ENCODE results near the gene ZNF236. TPM values are rescaled to one million over a fixed set of nuclear protein-coding genes. Genes with fewer than 3 reads are reported as not detected.
"Not testable (repeated sequence)": the region's sequence is repeated elsewhere in the genome, so short reads cannot be mapped to it uniquely, and the experiment has no call there.

The ZNF236 gene
- total and polyA plus RNA-seq, 2 donors: 4.0 to 10.4 TPM

DNA sequence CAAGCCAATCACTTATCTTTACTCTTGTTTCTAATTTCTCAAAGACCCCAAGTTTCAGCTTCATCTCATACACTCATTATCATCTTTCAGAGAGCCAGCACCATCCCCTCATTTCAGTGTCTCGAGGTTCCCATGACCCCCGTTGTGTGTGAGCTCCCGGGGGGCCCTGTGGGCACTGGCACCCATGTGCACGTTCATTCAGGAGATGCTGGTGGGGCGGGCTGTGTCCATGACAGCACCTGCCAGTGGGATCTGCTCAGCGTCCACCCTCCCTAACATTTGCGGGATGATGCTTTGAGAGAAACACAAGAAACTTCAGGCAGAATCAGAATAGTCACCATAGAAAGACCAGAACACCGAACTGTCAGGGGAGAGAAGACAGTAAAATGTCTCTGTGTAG, 189.8 kb downstream of the ZNF236 start:
- H3K36me3 ChIP-seq (ENCODE audit: control insufficient read depth in 2 of 2, insufficient read depth in 2 of 2, low read length in 1 of 2): peaks cover 0 to 7% of the 10 kb centered on the region in 2 donors
- WGBS: 98% methylated on average over 8 of the region's 8 CpGs
- DNase-seq (ENCODE audit: low read depth in 6 of 9, low spot score in 9 of 9): no peak

DNA sequence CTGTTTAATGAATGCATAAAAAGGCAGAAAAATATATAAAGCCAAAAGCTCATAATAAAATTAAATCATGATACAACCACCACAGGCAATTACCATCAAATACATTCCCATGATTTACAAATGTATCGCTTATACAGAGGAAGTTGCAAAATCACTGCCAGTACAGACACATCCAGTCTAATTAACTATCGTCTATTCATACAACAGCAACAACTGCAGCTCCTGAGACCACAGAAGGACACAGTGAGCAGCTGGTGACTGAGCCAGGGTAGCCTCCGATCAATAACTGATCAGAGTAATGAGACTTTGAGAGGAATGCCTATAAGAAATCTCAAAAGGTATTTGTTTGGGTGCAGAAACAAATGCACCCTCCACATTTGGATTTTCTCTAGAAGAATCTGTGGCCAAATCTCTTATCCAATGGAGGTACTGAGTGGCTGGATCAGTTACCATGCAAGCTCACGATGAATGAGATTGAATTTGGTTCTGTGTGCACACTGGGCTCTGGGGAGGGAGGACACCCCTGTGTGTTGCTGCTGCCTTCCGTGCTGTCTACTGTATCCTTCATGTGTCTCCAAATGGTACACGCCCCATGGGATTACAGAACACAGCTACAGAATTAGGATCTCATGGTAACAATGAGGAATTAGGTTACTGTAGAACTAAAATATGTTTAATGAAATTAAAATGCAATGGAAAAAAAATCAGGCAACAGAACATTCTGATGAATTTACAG, 190.6 kb downstream of the ZNF236 start:
- H3K27ac ChIP-seq (ENCODE audit: low read depth in 1 of 2, low read length in 1 of 2): no peak overlapping the region
- H3K4me3 ChIP-seq (ENCODE audit: low read length in 2 of 2): no peak overlapping the region
- H3K27me3 ChIP-seq (ENCODE audit: control insufficient read depth in 2 of 2, insufficient read depth in 1 of 2, low read length in 1 of 2): no peaks in the 10 kb centered on the region
- WGBS: 95% methylated on average over 6 of the region's 6 CpGs
- H3K9me3 ChIP-seq (ENCODE audit: control insufficient read depth in 2 of 2, insufficient read depth in 1 of 2, low read length in 1 of 2): no peaks in the 10 kb centered on the region
- DNase-seq (ENCODE audit: low read depth in 6 of 9, low spot score in 9 of 9): no peak
- peaks cover 0 to 7% of the 10 kb centered on the region in 2 donors for H3K36me3 ChIP-seq (ENCODE audit: control insufficient read depth in 2 of 2, insufficient read depth in 2 of 2, low read length in 1 of 2)
- H3K4me1 ChIP-seq (ENCODE audit: control insufficient read depth in 2 of 2, insufficient read depth in 2 of 2, low read length in 2 of 2): no peaks in the 10 kb centered on the region

More for the DNA sequence above, 189.8 kb downstream of the ZNF236 start:
- Histone ChIP-seq H3K9me3 (ENCODE audit: control insufficient read depth in 2 of 2, insufficient read depth in 1 of 2, low read length in 1 of 2) (no peaks in the 10 kb centered on the region), H3K27me3 (ENCODE audit: control insufficient read depth in 2 of 2, insufficient read depth in 1 of 2, low read length in 1 of 2) (no peaks in the 10 kb centered on the region), H3K4me3 (ENCODE audit: low read length in 2 of 2) (no peak overlapping the region), H3K4me1 (ENCODE audit: control insufficient read depth in 2 of 2, insufficient read depth in 2 of 2, low read length in 2 of 2) (no peaks in the 10 kb centered on the region), H3K27ac (ENCODE audit: low read depth in 1 of 2, low read length in 1 of 2) (no peak overlapping the region)

DNA sequence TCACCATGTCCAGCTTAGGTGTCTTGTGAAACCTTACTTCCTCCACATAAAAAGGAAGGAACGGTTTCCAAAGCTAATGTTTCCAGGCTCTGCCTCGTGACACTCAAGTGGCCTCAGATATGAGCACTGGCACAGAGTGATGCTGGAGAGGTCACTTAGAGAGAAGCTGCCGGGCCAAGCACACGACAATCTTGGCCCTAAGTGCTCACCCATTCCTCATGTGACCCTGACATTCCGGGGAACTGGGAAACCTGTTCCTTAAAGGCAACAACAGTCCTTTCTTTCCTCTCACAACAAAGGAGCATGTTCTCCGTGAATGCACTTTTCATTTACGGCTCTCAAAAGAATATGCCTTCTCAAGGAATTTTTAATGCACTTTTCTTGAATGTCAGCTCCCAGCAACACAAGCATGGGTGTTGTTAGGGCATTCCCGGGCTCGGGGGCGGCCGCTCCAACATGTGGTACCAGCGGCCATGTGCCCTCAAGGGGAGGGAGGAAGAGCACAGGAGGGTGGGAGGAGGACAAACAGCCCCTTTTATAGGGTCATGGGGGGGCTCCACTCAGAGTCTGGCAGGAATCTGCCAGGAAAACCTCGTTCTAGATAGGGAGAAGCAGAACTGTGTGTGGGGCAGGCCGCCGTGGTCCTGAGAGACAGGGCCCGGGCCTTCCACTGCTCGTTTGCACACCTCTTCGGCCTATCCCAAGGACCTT, 191.6 kb downstream of the ZNF236 start:
- DNase-seq (ENCODE audit: low read depth in 6 of 9, low spot score in 9 of 9): no peak
- H3K9me3 ChIP-seq (ENCODE audit: control insufficient read depth in 2 of 2, insufficient read depth in 1 of 2, low read length in 1 of 2): no peaks in the 10 kb centered on the region
- no peak overlapping the region for H3K4me3 ChIP-seq (ENCODE audit: low read length in 2 of 2)
- peaks cover 0 to 7% of the 10 kb centered on the region in 2 donors for H3K36me3 ChIP-seq (ENCODE audit: control insufficient read depth in 2 of 2, insufficient read depth in 2 of 2, low read length in 1 of 2)
- no peak overlapping the region for H3K27ac ChIP-seq (ENCODE audit: low read depth in 1 of 2, low read length in 1 of 2)
- WGBS: 95% methylated on average over 18 of the region's 18 CpGs
- no peaks in the 10 kb centered on the region for H3K4me1 ChIP-seq (ENCODE audit: control insufficient read depth in 2 of 2, insufficient read depth in 2 of 2, low read length in 2 of 2)
- H3K27me3 ChIP-seq (ENCODE audit: control insufficient read depth in 2 of 2, insufficient read depth in 1 of 2, low read length in 1 of 2): no peaks in the 10 kb centered on the region

DNA sequence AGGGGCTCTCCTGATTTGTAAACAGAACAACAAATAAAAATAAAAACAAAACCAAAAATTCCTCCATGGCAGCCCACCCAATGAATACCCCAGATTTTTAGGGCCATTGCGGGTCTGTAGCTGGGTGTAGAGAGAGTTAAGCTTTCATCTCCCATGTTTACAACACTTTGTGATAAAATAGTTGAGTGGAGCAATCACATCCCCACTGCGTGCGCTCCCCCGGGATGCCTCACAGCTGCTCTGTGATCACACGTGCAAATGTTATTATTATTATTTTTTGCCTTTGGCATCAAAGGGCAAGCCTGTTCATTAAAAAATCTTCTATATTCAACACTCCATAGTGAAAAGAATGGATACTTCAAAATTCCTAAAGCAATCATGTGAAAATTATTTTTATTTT, 192.2 kb downstream of the ZNF236 start:
- H3K9me3 ChIP-seq (ENCODE audit: control insufficient read depth in 2 of 2, insufficient read depth in 1 of 2, low read length in 1 of 2): no peaks in the 10 kb centered on the region
- 97% methylated on average over 5 of the region's 5 CpGs for WGBS
- no peaks in the 10 kb centered on the region for H3K27me3 ChIP-seq (ENCODE audit: control insufficient read depth in 2 of 2, insufficient read depth in 1 of 2, low read length in 1 of 2)
- H3K36me3 ChIP-seq (ENCODE audit: control insufficient read depth in 2 of 2, insufficient read depth in 2 of 2, low read length in 1 of 2): peaks cover 0 to 7% of the 10 kb centered on the region in 2 donors
- H3K4me1 ChIP-seq (ENCODE audit: control insufficient read depth in 2 of 2, insufficient read depth in 2 of 2, low read length in 2 of 2): no peaks in the 10 kb centered on the region
- H3K4me3 ChIP-seq (ENCODE audit: low read length in 2 of 2): no peak overlapping the region
- H3K27ac ChIP-seq (ENCODE audit: low read depth in 1 of 2, low read length in 1 of 2): no peak overlapping the region
- no peak for DNase-seq (ENCODE audit: low read depth in 6 of 9, low spot score in 9 of 9)

DNA sequence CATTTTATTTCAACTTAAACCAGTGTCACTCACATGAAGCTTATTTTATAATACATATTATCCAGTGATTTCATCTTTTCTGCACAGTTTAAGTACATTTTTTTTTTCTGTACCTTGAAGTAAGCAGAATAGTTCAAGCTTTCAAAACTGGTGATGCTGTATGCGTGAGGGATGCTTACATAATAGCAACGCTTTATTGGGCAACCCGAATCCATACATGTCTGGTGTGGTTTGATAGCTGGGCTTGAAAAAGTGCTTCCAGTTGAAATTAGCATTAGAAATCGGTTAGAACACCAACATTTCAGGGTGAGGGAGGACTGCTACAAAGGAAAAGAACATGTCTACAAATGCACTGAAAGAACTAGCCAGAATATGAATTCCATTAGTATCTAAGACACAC, 192.8 kb downstream of the ZNF236 start:
- 95% methylated on average over 4 of the region's 4 CpGs for WGBS
- no peaks in the 10 kb centered on the region for H3K9me3 ChIP-seq (ENCODE audit: control insufficient read depth in 2 of 2, insufficient read depth in 1 of 2, low read length in 1 of 2)
- H3K27ac ChIP-seq (ENCODE audit: low read depth in 1 of 2, low read length in 1 of 2): no peak overlapping the region
- peaks cover 0 to 7% of the 10 kb centered on the region in 2 donors for H3K36me3 ChIP-seq (ENCODE audit: control insufficient read depth in 2 of 2, insufficient read depth in 2 of 2, low read length in 1 of 2)
- no peaks in the 10 kb centered on the region for H3K27me3 ChIP-seq (ENCODE audit: control insufficient read depth in 2 of 2, insufficient read depth in 1 of 2, low read length in 1 of 2)
- H3K4me1 ChIP-seq (ENCODE audit: control insufficient read depth in 2 of 2, insufficient read depth in 2 of 2, low read length in 2 of 2): no peaks in the 10 kb centered on the region
- H3K4me3 ChIP-seq (ENCODE audit: low read length in 2 of 2): no peak overlapping the region
- DNase-seq (ENCODE audit: low read depth in 6 of 9, low spot score in 9 of 9): no peak

DNA sequence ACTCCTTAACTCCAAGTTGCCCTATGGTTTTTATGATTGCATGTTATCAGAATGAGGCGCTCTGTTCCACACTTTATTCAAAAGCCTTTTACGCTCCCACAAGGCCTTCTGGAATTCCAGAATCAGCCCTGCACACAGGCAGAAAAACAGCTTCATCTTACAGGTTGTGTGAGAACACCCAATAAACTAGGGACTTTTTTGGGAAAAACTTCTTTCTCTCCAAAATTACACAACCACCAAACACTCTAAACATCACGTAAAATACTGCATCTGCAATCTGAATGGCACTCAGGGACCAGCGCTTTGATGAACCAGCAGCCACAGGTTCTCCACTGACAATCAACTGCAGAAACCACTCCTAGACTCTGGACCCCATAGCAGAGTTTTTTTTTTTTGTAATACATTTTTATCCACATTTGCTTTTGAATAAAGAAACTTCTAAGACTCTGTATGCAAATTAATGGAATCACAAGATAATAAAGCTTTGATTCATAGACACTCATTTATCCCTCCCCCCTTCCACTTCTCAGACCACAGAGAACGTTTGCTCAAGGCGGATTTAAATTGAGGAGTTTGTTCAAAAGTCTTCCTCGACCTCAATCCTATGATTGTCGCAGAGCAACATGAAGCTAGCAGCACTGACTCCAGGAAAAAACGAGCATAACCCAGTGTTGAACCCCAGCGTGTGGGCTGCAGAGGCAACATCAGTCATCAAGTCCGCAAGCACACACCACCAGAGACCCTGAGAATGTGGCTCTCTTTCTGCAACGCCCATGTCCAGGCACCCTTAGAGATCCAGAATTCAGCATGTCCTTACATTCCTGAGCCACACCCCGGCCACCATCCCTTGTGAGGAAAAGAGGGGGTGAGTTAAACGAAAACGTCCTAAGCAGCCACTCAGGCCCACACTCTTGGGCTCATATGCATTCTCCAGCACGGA, 193.7 kb downstream of the ZNF236 start:
- H3K27ac ChIP-seq (ENCODE audit: low read depth in 1 of 2, low read length in 1 of 2): no peak overlapping the region
- WGBS: 97% methylated on average over 16 of the region's 16 CpGs
- no peaks in the 10 kb centered on the region for H3K4me1 ChIP-seq (ENCODE audit: control insufficient read depth in 2 of 2, insufficient read depth in 2 of 2, low read length in 2 of 2)
- DNase-seq (ENCODE audit: low read depth in 6 of 9, low spot score in 9 of 9): no peak
- no peaks in the 10 kb centered on the region for H3K27me3 ChIP-seq (ENCODE audit: control insufficient read depth in 2 of 2, insufficient read depth in 1 of 2, low read length in 1 of 2)
- peaks cover 0 to 7% of the 10 kb centered on the region in 2 donors for H3K36me3 ChIP-seq (ENCODE audit: control insufficient read depth in 2 of 2, insufficient read depth in 2 of 2, low read length in 1 of 2)
- no peak overlapping the region for H3K4me3 ChIP-seq (ENCODE audit: low read length in 2 of 2)
- no peaks in the 10 kb centered on the region for H3K9me3 ChIP-seq (ENCODE audit: control insufficient read depth in 2 of 2, insufficient read depth in 1 of 2, low read length in 1 of 2)

DNA sequence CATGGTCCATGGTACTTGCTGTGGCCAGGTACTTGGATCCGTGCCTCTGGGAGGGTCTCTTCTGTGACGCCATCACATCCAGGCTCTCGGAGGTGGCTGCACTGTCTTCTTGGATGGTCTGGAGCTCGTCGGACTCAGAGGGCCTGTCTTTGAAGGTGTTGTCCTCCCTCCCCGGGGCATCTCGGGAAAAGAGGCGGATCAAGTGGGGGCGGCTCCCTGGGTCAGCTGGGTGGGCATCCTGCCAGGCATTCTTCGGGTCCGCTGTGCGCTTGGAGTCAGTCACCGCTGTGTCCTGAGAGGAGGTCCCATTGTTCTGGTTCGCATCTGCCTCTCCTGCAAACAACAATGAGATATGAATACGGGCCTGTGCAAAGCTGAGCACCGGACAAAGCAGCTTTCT, 194.6 kb downstream of the ZNF236 start:
- no peaks in the 10 kb centered on the region for H3K27me3 ChIP-seq (ENCODE audit: control insufficient read depth in 2 of 2, insufficient read depth in 1 of 2, low read length in 1 of 2)
- H3K4me3 ChIP-seq (ENCODE audit: low read length in 2 of 2): no peak overlapping the region
- WGBS: 94% methylated on average over 16 of the region's 16 CpGs
- no peaks in the 10 kb centered on the region for H3K4me1 ChIP-seq (ENCODE audit: control insufficient read depth in 2 of 2, insufficient read depth in 2 of 2, low read length in 2 of 2)
- no peak overlapping the region for H3K27ac ChIP-seq (ENCODE audit: low read depth in 1 of 2, low read length in 1 of 2)
- peaks cover 0 to 7% of the 10 kb centered on the region in 2 donors for H3K36me3 ChIP-seq (ENCODE audit: control insufficient read depth in 2 of 2, insufficient read depth in 2 of 2, low read length in 1 of 2)
- H3K9me3 ChIP-seq (ENCODE audit: control insufficient read depth in 2 of 2, insufficient read depth in 1 of 2, low read length in 1 of 2): no peaks in the 10 kb centered on the region
- DNase-seq (ENCODE audit: low read depth in 6 of 9, low spot score in 9 of 9): no peak

DNA sequence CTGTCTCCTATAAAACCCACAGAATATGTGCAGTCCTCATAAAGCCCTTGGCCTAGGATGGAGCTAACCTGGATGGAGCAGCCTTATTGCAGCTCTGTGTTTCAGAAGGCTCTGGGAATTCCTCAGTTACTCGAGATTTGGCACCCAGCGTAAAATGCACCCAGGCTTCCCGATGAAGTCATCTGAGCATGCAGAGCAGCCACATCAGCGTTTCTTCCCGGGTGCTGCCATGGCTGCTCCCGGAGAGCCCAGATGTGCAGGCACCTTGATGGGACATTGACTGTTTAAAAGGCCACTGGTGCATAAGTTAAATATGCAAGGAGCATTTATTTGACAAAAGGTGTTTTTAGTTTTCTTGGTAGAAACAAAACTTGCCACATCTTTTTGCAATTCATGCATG, 195.0 kb downstream of the ZNF236 start:
- Histone ChIP-seq H3K36me3 (ENCODE audit: control insufficient read depth in 2 of 2, insufficient read depth in 2 of 2, low read length in 1 of 2) (peaks cover 0 to 7% of the 10 kb centered on the region in 2 donors), H3K27me3 (ENCODE audit: control insufficient read depth in 2 of 2, insufficient read depth in 1 of 2, low read length in 1 of 2) (no peaks in the 10 kb centered on the region), H3K9me3 (ENCODE audit: control insufficient read depth in 2 of 2, insufficient read depth in 1 of 2, low read length in 1 of 2) (no peaks in the 10 kb centered on the region), H3K27ac (ENCODE audit: low read depth in 1 of 2, low read length in 1 of 2) (no peak overlapping the region), H3K4me3 (ENCODE audit: low read length in 2 of 2) (no peak overlapping the region), H3K4me1 (ENCODE audit: control insufficient read depth in 2 of 2, insufficient read depth in 2 of 2, low read length in 2 of 2) (no peaks in the 10 kb centered on the region)
- no peak for DNase-seq (ENCODE audit: low read depth in 6 of 9, low spot score in 9 of 9)
- 96% methylated on average over 6 of the region's 6 CpGs for WGBS

DNA sequence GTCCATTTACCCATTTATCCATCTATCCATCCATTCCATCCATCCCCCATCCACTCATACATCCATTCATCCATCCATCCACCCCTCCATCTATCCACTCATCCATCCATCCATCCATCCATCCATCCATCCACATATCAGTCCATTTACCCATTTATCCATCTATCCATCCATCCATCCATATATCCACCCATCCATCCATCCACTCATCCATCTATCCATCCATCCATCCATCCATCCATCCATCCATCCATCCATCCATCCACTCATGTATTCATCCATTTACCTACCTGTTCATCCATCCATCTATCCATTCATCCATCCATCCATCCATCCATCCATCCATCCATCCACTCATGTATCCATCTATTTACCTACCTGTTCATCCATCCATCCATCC, 196.3 kb downstream of the ZNF236 start:
- H3K4me1 ChIP-seq (ENCODE audit: control insufficient read depth in 2 of 2, insufficient read depth in 2 of 2, low read length in 2 of 2); H3K27me3 ChIP-seq (ENCODE audit: control insufficient read depth in 2 of 2, insufficient read depth in 1 of 2, low read length in 1 of 2); H3K9me3 ChIP-seq (ENCODE audit: control insufficient read depth in 2 of 2, insufficient read depth in 1 of 2, low read length in 1 of 2); H3K4me3 ChIP-seq (ENCODE audit: low read length in 2 of 2); H3K27ac ChIP-seq (ENCODE audit: low read depth in 1 of 2, low read length in 1 of 2); H3K36me3 ChIP-seq (ENCODE audit: control insufficient read depth in 2 of 2, insufficient read depth in 2 of 2, low read length in 1 of 2); DNase-seq (ENCODE audit: low read depth in 6 of 9, low spot score in 9 of 9): not testable (repeated sequence)

All from thymus (tissue), 11 donors.